Nephron progenitor cell (in vitro differentiated cells): Measurements from ENCODE around the gene TMC1.

Experiments
- DNase-seq: peaks from one replicate; pipeline ENCODE4 v3.0.0; 2021
- H3K27ac Mint-ChIP-seq: 2 replicates; pipeline ENCODE4 v1.8.0; 2021; ENCODE audit warnings: mild to moderate bottlenecking, moderate library complexity, mixed read lengths
- H3K27me3 Mint-ChIP-seq: 2 replicates; pipeline ENCODE4 v1.8.0; 2021; ENCODE audit warnings: mild to moderate bottlenecking, low read depth, mixed read lengths; ENCODE audit not compliant: poor library complexity
- H3K36me3 Mint-ChIP-seq: 2 replicates; pipeline ENCODE4 v1.8.0; 2021; ENCODE audit warnings: low read depth, mixed read lengths
- H3K4me1 Mint-ChIP-seq: 2 replicates; pipeline ENCODE4 v1.8.0; 2021; ENCODE audit warnings: mixed read lengths
- H3K4me3 Mint-ChIP-seq: 2 replicates; pipeline ENCODE4 v1.8.0; 2021; ENCODE audit warnings: mild to moderate bottlenecking, moderate library complexity, mixed read lengths
- H3K9me3 Mint-ChIP-seq: 2 replicates; pipeline ENCODE4 v1.8.0; 2021; ENCODE audit warnings: mild to moderate bottlenecking, moderate library complexity, mixed read lengths
- CTCF ChIP-seq: fragments of 200-600 bp; sonication (generic); IDR thresholded peaks from 2 replicates; pipeline ENCODE4 v1.5.0; 2021; ENCODE audit warnings: antibody characterized with exemption

The TMC1 gene

DNA sequence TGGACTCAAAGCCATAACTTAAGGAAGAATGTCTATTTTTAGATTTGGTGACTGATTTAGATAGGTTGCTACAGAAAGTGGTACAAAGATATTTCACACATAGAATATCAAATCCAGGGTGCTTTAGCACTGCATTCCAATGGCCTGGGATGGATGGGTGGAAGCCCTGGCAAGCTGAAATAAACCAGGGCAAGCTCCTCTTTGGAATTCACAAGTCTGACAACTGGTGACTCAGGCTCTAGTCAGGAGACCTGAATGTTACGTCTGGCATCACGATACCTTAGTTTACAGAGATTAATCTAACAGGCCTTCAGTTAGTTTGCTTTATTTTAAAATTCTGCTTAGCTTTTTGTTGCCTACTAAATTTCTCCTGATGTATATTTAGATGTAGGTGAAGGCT lies 144.0 kb downstream of the TMC1 start:
- no peak for TF ChIP-seq CTCF
- Mint-ChIP-seq H3K36me3 (no peaks in the 10 kb centered on the region), H3K4me3 (no peak overlapping the region), H3K27me3 (peaks cover 8% of the 10 kb centered on the region), H3K27ac (no peak overlapping the region), H3K9me3 (no peaks in the 10 kb centered on the region), H3K4me1 (peaks cover 8% of the 10 kb centered on the region)
- DNase-seq, result no peak

DNA sequence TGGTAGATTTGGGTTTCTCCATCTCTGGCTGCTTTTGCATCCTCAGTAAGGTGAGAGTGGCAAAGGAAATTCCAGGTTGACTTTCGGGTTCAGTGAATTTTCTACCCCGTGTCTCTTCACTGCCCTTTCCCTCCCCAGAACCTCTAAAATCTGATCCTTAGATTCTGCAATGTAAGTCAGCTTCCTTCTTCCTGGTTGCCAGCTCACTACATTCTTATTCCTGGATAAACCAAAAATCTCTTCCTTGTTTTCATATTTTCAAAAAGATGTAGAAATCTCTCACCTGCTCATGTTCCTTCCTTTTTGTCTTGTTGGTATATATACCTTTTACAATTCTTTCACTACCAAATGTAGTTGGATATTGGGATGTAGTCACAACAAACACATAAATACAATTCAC lies 145.8 kb downstream of the TMC1 start:
- Mint-ChIP-seq H3K9me3 (no peaks in the 10 kb centered on the region), H3K4me1 (peaks cover 8% of the 10 kb centered on the region), H3K4me3 (no peak overlapping the region), H3K27ac (no peak overlapping the region), H3K36me3 (no peaks in the 10 kb centered on the region), H3K27me3 (peaks cover 5% of the 10 kb centered on the region)
- TF ChIP-seq CTCF, result no peak
- no peak for DNase-seq

GRCh38 chr9:72674961-72675360 lies 153.6 kb downstream of the TMC1 start:
- H3K4me3 Mint-ChIP-seq, result no peak overlapping the region
- no peaks in the 10 kb centered on the region for H3K36me3 Mint-ChIP-seq
- no peak for TF ChIP-seq CTCF
- H3K27me3 Mint-ChIP-seq, result no peaks in the 10 kb centered on the region
- peaks cover 4% of the 10 kb centered on the region for H3K4me1 Mint-ChIP-seq
- no peak for DNase-seq
- no peaks in the 10 kb centered on the region for H3K9me3 Mint-ChIP-seq
- H3K27ac Mint-ChIP-seq, result no peak overlapping the region

GRCh38 chr9:72675586-72675985 lies 154.2 kb downstream of the TMC1 start:
- DNase-seq, result no peak
- Mint-ChIP-seq H3K4me3 (no peak overlapping the region), H3K27ac (no peak overlapping the region), H3K36me3 (no peaks in the 10 kb centered on the region), H3K27me3 (no peaks in the 10 kb centered on the region), H3K9me3 (no peaks in the 10 kb centered on the region), H3K4me1 (peaks cover 1% of the 10 kb centered on the region)
- TF ChIP-seq CTCF, result no peak

DNA sequence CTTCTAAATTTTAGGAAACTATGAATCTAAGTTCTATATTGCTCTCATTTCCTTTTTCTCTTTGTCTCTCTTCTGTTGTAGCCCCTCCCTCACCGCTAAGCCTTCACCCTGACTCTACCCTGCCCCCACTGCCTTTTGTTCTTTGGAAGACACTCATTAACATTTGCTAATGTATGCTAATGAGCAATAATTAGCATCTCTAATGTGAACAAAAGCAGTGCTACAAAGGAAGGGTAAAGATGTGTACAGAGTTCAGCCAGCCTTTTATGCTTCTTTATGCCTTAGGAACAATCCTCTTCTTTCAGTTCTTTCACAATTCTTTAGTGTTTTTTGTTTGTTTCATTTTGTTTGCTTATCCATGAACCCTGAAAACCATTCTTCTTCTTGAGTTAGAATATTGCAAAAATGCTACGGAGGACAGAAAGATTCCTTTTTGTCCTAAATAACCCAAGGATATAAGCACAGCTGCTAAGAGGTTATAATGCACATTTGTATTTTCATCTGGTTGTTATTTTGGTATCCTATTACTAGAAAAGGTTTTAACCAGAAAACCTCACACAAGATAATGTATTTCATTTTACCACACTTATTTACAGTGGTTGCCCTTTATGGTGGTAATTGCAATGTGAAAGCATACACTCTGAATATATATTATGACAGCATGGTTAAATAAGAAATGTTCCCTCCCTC lies 159.3 kb downstream of the TMC1 start:
- Mint-ChIP-seq H3K27me3 (no peaks in the 10 kb centered on the region), H3K4me3 (no peak overlapping the region), H3K36me3 (no peaks in the 10 kb centered on the region), H3K4me1 (peaks cover 5% of the 10 kb centered on the region), H3K27ac (no peak overlapping the region), H3K9me3 (no peaks in the 10 kb centered on the region)
- DNase-seq, result no peak
- TF ChIP-seq CTCF, result no peak

GRCh38 chr9:72681283-72681630 lies 159.8 kb downstream of the TMC1 start:
- TF ChIP-seq CTCF, result no peak
- H3K4me1 Mint-ChIP-seq, result peaks cover 5% of the 10 kb centered on the region
- no peak overlapping the region for H3K4me3 Mint-ChIP-seq
- H3K36me3 Mint-ChIP-seq, result no peaks in the 10 kb centered on the region
- DNase-seq, result no peak
- H3K27me3 Mint-ChIP-seq, result no peaks in the 10 kb centered on the region
- H3K27ac Mint-ChIP-seq, result no peak overlapping the region
- no peaks in the 10 kb centered on the region for H3K9me3 Mint-ChIP-seq
